Stimulated activated CD4-positive, alpha-beta T cell treated with anti-CD3 and anti-CD28 coated beads, Interleukin-4, amount 100 ng/mL, for 4 hours (primary cell): Measurements from ENCODE around the gene LRP2.
A peak's percentile ranks its signal among the peaks of the same experiment; 100 is the strongest.
"Not testable (repeated sequence)": the region's sequence is repeated elsewhere in the genome, so short reads cannot be mapped to it uniquely, and the experiment has no call there.

Experiments used
- DNase-seq, 2 experiments: peaks; one replicate each; pipeline ENCODE4 v3.0.0-alpha.2; 2020

Gene LRP2

GRCh38 chr2:169172151-169172735 is 190.1 kb downstream of the LRP2 start:
- no peak for DNase-seq

DNA sequence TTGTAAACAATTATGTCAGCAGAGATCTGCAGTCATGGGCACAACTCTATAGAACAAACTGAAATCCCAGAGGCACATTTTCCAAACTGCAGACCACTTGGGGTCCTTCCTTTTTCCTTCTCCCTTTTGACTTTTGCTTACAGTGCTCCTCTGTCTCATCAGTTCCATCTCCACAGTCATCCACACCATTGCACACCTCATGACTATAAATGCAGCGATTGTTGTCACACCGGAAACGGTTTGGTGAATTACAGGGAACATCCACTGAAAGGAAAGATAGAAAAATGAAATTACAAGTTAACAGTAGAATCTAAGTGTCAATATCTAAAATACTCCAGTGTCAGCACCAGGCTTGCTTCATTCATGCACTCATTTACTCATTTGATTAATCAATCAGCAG is 196.5 kb downstream of the LRP2 start:
- no peak for DNase-seq

GRCh38 chr2:169164311-169164710 is 198.0 kb downstream of the LRP2 start:
- no peak for DNase-seq

- DNase-seq = no peak
Observed at GRCh38 chr2:169162613-169163012, 199.7 kb downstream of the LRP2 start.

DNA sequence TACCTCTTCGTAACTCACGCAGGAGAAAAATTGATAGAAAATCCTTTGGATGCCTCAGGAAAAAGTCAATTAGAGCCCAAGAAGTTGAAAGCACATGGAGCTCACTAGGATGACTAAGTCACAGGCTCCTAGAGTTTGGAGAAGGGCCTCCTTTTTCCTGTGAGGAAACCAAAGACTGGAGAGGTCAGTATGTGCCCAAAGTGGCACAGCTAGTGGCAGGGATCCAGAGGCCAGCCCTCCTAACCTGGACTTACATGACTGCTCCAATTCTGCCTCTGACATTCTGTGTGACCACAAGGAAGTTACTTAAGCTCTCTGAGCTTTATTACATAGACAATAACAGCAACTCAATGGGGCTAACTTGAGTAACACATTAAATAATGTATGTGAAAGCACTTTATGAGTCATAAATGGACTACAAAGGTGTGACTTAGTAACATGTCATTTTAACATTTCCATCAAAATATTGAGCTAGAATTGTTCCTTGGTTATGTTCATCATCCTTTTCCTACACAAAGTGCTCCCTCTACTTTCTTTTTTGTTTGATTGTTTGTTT is 201.3 kb downstream of the LRP2 start:
- DNase-seq = no peak

DNA sequence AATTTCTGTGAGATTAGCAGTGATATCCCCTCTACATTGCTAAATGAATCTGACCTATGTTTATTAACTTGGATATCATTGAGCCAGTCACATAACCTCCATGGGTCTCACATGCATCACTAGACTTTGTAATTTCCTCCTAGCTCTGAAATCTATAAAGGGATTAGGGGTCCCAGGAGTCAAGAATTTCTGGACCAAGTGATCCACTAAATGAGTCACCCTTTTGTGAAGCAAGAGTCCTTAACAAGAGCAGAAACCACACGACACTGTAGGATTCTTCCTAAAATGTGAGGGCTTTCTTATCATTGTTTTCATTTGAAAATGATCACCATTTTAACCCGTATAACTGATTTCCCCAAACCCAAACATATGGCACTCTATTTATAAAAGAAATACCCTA is 202.6 kb downstream of the LRP2 start:
- no peak for DNase-seq

GRCh38 chr2:169158874-169159273 is 203.5 kb downstream of the LRP2 start:
- no peak for DNase-seq

- DNase-seq = no peak
Observed at GRCh38 chr2:169146220-169146619, 216.1 kb downstream of the LRP2 start.

- DNase-seq = no peak
Observed at GRCh38 chr2:169143998-169144397, 218.3 kb downstream of the LRP2 start.

DNA sequence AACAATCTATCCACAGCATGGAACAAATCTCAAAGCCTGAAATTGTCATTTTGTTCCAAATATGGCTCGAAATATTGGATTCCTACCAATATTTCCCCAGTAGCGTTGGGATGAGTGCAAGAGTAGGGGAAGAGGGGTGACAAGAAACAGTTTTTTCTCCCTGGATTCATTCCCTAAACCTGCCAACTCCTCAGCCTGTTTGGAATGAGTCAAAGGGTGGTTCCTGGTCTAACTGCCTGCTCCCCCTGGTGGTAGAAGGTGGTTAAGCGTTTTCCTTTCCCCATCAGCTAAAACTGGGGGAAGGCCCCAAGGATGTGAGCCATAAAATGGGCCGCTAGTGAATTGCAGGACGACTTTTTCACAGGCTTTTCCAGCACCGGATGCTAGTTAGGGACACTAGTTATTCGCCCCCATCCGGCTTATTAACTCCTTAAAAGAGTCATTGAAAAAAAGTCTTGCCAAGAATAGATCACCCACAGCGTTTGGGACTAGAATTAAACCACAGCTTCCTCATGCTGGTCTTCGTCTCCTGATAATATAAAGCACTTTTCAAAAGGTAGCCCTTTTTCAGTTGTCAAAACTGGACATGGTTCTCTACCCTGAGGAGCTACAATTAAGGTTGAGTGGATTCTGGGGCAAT is 220.5 kb downstream of the LRP2 start:
- peak; percentile 33 to 47 for DNase-seq

GRCh38 chr2:169139993-169140767 is 222.2 kb downstream of the LRP2 start:
- DNase-seq = no peak

DNA sequence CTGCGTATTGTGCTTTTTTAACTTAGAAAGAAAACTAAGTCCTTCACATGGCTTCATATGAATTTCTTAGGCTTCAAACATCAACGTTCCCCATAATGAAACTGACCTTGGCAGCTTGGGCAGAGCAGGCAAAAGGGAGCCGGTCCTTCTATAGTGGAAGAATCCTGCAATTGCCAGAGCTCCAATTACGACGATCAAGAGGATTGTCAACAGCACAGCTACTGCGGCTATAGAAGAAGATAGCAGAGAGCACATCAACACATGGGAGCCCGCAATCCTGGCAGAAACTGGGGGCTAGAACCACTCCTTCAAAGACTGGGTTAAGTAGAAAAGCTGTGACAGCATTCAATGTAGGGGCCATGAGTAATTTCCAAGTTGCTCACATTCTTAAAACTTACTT is 223.2 kb downstream of the LRP2 start:
- DNase-seq = no peak

DNA sequence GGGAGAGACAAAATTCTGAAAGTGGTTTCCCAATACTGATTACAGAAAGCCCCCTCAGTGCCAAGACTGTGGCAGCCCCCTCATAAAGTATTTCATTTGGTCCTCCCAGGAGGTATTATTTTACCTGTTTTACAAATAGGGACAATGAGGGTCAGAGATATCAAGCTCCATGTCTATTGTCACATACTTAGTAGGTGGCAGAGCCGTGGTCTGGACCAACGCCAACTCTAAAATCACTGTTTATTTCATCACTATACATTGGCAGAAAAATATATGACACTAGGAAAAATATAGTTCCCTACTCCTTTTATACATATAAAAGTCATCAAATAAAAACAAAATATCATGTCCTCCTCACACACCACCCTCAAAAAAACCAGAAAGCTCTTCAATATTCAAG is 224.4 kb downstream of the LRP2 start:
- DNase-seq = no peak

DNA sequence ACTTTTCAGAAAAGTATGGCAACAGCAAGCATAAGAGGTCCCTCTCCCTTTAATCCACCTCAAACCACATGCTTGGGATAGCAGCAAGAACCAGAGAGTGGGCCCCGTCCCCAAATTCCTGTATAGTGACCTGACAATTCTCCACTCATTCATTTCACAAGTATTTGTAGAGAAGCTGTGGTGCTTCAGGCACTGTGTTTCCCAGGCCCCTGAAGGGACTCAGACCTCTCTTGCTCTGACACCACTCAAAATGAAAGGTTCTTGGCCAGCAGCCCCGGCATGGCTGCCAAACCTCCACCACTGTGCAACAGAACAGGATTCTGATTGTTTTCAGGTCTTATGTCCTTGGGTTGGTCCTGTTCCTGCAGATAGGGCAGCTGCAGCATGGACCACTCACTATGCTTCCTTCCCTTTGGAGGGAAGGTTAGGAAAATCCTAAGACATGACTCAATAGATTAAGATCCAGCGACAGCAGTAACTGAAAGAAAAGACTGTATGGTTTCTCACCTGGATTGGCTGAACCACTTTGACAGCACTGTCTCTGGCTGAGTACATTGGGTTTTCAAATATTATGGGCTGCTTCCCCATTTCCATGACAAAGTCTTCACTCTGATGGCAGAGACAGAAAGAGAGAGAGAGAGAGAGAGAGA is 225.3 kb downstream of the LRP2 start:
- no peak for DNase-seq

GRCh38 chr2:169136428-169136827 is 225.9 kb downstream of the LRP2 start:
- DNase-seq = not testable (repeated sequence)

- not testable (repeated sequence) for DNase-seq
Observed at GRCh38 chr2:169134272-169134671, 228.1 kb downstream of the LRP2 start.

- DNase-seq = no peak
Observed at GRCh38 chr2:169131587-169132512, 230.5 kb downstream of the LRP2 start.

DNA sequence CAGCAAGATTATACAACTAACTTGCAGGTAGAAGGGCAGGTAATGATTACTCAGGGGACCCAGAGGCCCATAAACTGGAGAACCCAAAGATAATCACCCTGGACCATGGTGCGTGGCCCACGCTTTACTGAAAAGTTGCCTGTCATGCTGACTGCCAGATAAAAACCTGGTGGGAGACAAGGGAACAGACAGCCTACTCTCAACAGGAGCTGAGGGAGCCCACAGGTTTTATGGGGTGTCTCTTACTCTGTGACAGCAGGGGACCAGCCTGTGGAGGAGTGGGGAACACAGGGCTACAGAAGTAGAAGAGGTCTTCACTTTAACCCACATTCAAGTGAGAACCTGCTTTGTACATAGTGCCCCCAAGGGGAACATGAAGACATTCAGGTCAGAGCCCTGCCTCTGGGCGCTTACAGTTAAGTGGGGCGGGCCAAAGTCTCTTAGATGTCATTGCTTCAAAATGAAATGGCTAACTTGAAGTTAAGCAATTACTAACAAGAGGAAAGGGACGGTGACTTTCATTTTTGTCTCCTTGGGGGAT is 232.6 kb downstream of the LRP2 start:
- no peak for DNase-seq

DNA sequence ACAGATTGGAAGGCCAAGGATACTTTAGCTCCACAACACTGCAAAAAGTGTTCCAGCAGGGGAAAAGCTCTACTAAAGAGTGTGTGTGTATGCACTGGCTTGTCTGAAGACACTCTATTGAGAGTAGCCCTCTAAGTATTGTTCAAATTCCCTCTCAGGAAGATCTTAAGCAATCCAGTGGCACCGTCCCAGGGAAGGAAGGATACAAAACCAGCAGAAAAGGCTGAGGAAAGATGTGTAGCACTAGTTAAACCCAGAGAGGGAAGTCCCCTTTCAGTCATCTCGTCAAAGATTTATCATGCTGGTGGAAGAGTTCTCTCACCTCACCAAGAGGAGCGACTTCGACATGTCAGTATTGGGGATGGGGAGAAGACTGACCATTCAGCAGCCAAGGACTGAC is 242.5 kb downstream of the LRP2 start:
- no peak for DNase-seq

- no peak for DNase-seq
Observed at GRCh38 chr2:169119123-169119760, 243.1 kb downstream of the LRP2 start.

- DNase-seq = no peak
Observed at GRCh38 chr2:169118060-169118459, 244.3 kb downstream of the LRP2 start.
